A549 treated with dexamethasone at 1 μM for 4 hours (cell line): ENCODE results near the gene WDR31. TPM values are rescaled to one million over a fixed set of nuclear protein-coding genes. Genes with fewer than 3 reads are reported as not detected.

Source experiments
- total RNA-seq: library from RNA; stranded (reverse); fragments of 200-300 nt; extraction: Qiagen RNA extraction; gene quantifications from 5 replicates; pipeline ENCODE4 v1.2.3, GENCODE V29; 2022

The WDR31 gene
- 0.85 to 1.6 TPM (median 1.2 TPM) in 5 replicates for total RNA-seq

GRCh38 chr9:113340011-113340699 lies at the start of gene WDR31:
Gene WDR31 (minus strand): TSS chr9:113340275. CDS start chr9:113332022, 8,253 bp downstream.

GRCh38 chr9:113376634-113377567 lies 36.8 kb upstream of the WDR31 start, which contains the start of gene HDHD3:
Gene HDHD3 (minus strand): TSS chr9:113376986. CDS start chr9:113374354, 2,632 bp downstream.

GRCh38 chr9:113349445-113350094 lies 9.5 kb upstream of the WDR31 start, which contains the start of gene BSPRY:
Gene BSPRY (plus strand): TSS chr9:113349541. CDS start chr9:113349580, 39 bp downstream.

GRCh38 chr9:113302792-113303418 lies 37.2 kb downstream of the WDR31 start, which contains the start of gene RNF183:
Gene RNF183 (minus strand): TSS chr9:113303376. CDS start chr9:113298184, 5,192 bp downstream.

GRCh38 chr9:113275157-113276131 lies 64.6 kb downstream of the WDR31 start, which contains the start of the genes CDC26 and PRPF4:
Gene CDC26 (minus strand): TSS chr9:113275572. CDS start chr9:113272507, 3,065 bp downstream.
Gene PRPF4 (plus strand): TSS chr9:113275658. CDS start chr9:113275744, 86 bp downstream.

Other genes with a start within 250 kb of the WDR31 start
- gene SLC31A2, start 189.3 kb downstream of the WDR31 start, total RNA-seq: 6.6 to 8.0 TPM (median 7.1 TPM) in 5 replicates
- 15.5 to 18.5 TPM (median 18.0 TPM) in 5 replicates for gene FKBP15, start 119.0 kb downstream of the WDR31 start, total RNA-seq
- 18.9 to 21.7 TPM (median 20.3 TPM) in 5 replicates for gene SLC31A1, start 118.7 kb downstream of the WDR31 start, total RNA-seq
- 41.7 to 63.9 TPM (median 48.5 TPM) in 5 replicates for gene CDC26, start 64.7 kb downstream of the WDR31 start, total RNA-seq
- gene PRPF4, start 64.6 kb downstream of the WDR31 start, total RNA-seq: 55.9 to 60.3 TPM (median 57.5 TPM) in 5 replicates
- gene RNF183, start 36.9 kb downstream of the WDR31 start, total RNA-seq: 0.07 to 0.17 TPM (median 0.11 TPM) in 3 of 5 replicates, not detected in the others
- gene BSPRY, start 9.3 kb upstream of the WDR31 start, total RNA-seq: 0.05 to 0.11 TPM (median 0.08 TPM) in 4 of 5 replicates, not detected in the other
- 18.3 to 20.5 TPM (median 19.1 TPM) in 5 replicates for gene HDHD3, start 36.7 kb upstream of the WDR31 start, total RNA-seq
- gene ALAD, start 61.0 kb upstream of the WDR31 start, total RNA-seq: 13.1 to 16.0 TPM (median 14.5 TPM) in 5 replicates
- gene POLE3, start 70.4 kb upstream of the WDR31 start, total RNA-seq: 89.2 to 114 TPM (median 107 TPM) in 5 replicates
- gene C9orf43, start 70.5 kb upstream of the WDR31 start, total RNA-seq: 0.45 to 0.63 TPM (median 0.60 TPM) in 5 replicates
- gene RGS3, start 123.5 kb upstream of the WDR31 start, total RNA-seq: 14.3 to 17.0 TPM (median 14.7 TPM) in 5 replicates